GM06990 (cell line): ENCODE data around the gene LIPG.
"Not testable (repeated sequence)": the region's sequence is repeated elsewhere in the genome, so short reads cannot be mapped to it uniquely, and the experiment has no call there.

Experiments used
- DNase-seq: peaks from one replicate; pipeline ENCODE4 v3.0.0-alpha.2; 2011; ENCODE audit not compliant: insufficient read length; ENCODE audit errors: extremely low read depth
- H3K27me3 ChIP-seq: replicated peaks from 2 replicates; pipeline ENCODE4 v1.6.0; 2011; ENCODE audit warnings: low read length; ENCODE audit not compliant: control insufficient read depth, insufficient read depth
- H3K36me3 ChIP-seq: 2 replicates; pipeline ENCODE4 v1.5.1; 2011; ENCODE audit warnings: low read length; ENCODE audit not compliant: control insufficient read depth, insufficient read depth
- H3K4me3 ChIP-seq: replicated peaks from 2 replicates; pipeline ENCODE4 v1.5.1; 2011; ENCODE audit warnings: low read depth, mild to moderate bottlenecking, control low read depth, low read length
- CTCF ChIP-seq: IDR thresholded peaks from 2 replicates; pipeline ENCODE4 v1.5.1; 2011; ENCODE audit warnings: low read length, control low read depth, mild to moderate bottlenecking, inconsistent platforms; ENCODE audit not compliant: insufficient read depth, poor library complexity, severe bottlenecking

The LIPG gene

GRCh38 chr18:49561289-49562193 lies at the start of gene LIPG:
TSS of gene LIPG (plus strand) at chr18:49562057. CDS start at chr18:49562309, 252 bp downstream.
- Histone ChIP-seq H3K36me3 (no peaks in the 10 kb centered on the region), H3K4me3 (peak within 1 kb of the TSS; percentile 39), H3K27me3 (peaks cover 8% of the 10 kb centered on the region)
- peak; percentile 23 for DNase-seq
- no peak for TF ChIP-seq CTCF

- DNase-seq, H3K27me3 ChIP-seq, H3K36me3 ChIP-seq, H3K4me3 ChIP-seq: not testable (repeated sequence)
Measured at GRCh38 chr18:49512876-49513275, 49.0 kb upstream of the LIPG start.

- TF ChIP-seq CTCF = no peak
- DNase-seq = no peak
- Histone ChIP-seq H3K27me3 (peaks cover 2% of the 10 kb centered on the region; the same call in 1 of the 2 replicates), H3K4me3 (no peak overlapping the region), H3K36me3 (no peaks in the 10 kb centered on the region)
Measured at GRCh38 chr18:49514577-49514976, 47.3 kb upstream of the LIPG start.

- not testable (repeated sequence) for H3K27me3 ChIP-seq, H3K36me3 ChIP-seq, DNase-seq, H3K4me3 ChIP-seq
Measured at GRCh38 chr18:49515003-49515402, 46.9 kb upstream of the LIPG start.

- TF ChIP-seq CTCF = no peak
- H3K27me3 ChIP-seq = peaks cover 2% of the 10 kb centered on the region; the same call in 1 of the 2 replicates
- DNase-seq = no peak
- H3K36me3 ChIP-seq = no peaks in the 10 kb centered on the region
- H3K4me3 ChIP-seq = no peak overlapping the region
Measured at GRCh38 chr18:49515516-49515915, 46.3 kb upstream of the LIPG start.

GRCh38 chr18:49517483-49517882 lies 44.4 kb upstream of the LIPG start:
- DNase-seq = no peak
- TF ChIP-seq CTCF = no peak
- Histone ChIP-seq H3K27me3 (peaks cover 2% of the 10 kb centered on the region; the same call in 1 of the 2 replicates), H3K36me3 (no peaks in the 10 kb centered on the region), H3K4me3 (no peak overlapping the region)
